ENCODE data around the gene C1QTNF1. TPM values are rescaled to one million over a fixed set of nuclear protein-coding genes. Genes with fewer than 3 reads are reported as not detected.
A peak's percentile ranks its signal among the peaks of the same experiment; 100 is the strongest.

Gene C1QTNF1
- total RNA-seq, 4 donors from 2014 or later: 110 to 438 (median 388) TPM

- DNase-seq (ENCODE audit: low spot score) (peak; percentile 7), ATAC-seq (ENCODE audit: low FRiP score) (no peak)
- TF ChIP-seq CTCF (IDR thresholded peaks at IDR 0.05): no peak
Measured at GRCh38 chr17:79002796-79003593, 21.0 kb upstream of the C1QTNF1 start.

- DNase-seq (ENCODE audit: low spot score): no peak
- TF ChIP-seq CTCF (IDR thresholded peaks at IDR 0.05): no peak
- no peak for ATAC-seq (ENCODE audit: low FRiP score)
Measured at GRCh38 chr17:79003661-79004411, 20.1 kb upstream of the C1QTNF1 start.

DNA sequence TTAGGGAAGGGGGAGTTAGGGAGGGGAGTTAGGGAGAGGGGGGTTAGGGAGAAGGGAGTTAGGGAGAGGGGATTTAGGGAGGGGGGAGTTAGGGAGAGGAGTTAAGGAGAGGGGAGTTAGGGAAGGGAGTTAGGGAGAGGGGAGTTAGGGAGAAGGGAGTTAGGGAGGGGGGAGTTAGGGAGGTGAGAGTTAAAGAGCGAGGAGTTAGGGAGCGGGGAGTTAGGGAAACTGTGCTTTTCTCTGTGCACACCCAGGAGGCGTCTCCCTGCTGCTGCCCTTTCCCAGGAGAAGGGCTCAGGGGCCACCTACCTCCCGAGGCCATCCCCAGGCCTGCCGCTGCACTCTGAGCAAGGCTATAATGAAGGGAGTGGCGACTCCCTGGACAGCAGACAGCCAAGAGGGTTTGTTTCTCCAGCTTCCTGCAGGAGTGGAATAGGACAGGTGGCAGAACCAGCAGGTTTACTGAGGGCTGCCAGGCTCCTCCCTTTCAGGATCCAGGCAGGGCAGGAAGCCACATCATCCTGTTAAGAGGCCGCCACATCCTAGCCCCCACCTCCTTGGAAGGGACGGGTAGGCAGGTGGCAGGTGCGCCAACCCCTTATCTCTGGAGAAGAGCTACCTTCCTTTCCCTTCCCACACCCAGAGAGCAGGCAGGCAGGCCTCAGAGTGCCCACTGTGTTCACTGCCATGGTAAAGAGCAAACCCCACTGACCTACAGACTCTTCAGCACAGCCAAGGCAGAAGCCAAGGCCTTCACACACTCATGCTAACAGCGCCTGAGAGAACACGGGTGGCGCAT lies 18.7 kb upstream of the C1QTNF1 start:
- ATAC-seq (ENCODE audit: low FRiP score) (no peak), DNase-seq (ENCODE audit: low spot score) (peak; percentile 19)
- no peak for TF ChIP-seq CTCF (IDR thresholded peaks at IDR 0.05)

GRCh38 chr17:79006046-79006445 lies 17.9 kb upstream of the C1QTNF1 start:
- no peak for TF ChIP-seq CTCF (IDR thresholded peaks at IDR 0.05)
- ATAC-seq (ENCODE audit: low FRiP score) (no peak), DNase-seq (ENCODE audit: low spot score) (peak; percentile 14)

GRCh38 chr17:79006794-79007503 lies 17.0 kb upstream of the C1QTNF1 start:
- TF ChIP-seq CTCF (IDR thresholded peaks at IDR 0.05): no peak
- ATAC-seq (ENCODE audit: low FRiP score): no peak
- peak; percentile 16 for DNase-seq (ENCODE audit: low spot score)

All from omental fat pad (tissue), 4 donors.